Glutamatergic neuron (in vitro differentiated cells): ENCODE data around the gene AFM. TPM values are rescaled to one million over a fixed set of nuclear protein-coding genes. Genes with fewer than 3 reads are reported as not detected.
A peak's percentile ranks its signal among the peaks of the same experiment; 100 is the strongest.

ENCODE experiments used
- DNase-seq: peaks from one replicate; pipeline ENCODE4 v3.0.0; 2022
- H3K27ac Mint-ChIP-seq: one replicate; pipeline ENCODE4 v1.8.0; 2020; ENCODE audit warnings: mild to moderate bottlenecking, mixed read lengths, inconsistent platforms; ENCODE audit not compliant: unreplicated experiment
- H3K27me3 Mint-ChIP-seq: one replicate; pipeline ENCODE4 v1.8.0; 2020; ENCODE audit warnings: mild to moderate bottlenecking, moderate library complexity, mixed read lengths, inconsistent platforms; ENCODE audit not compliant: unreplicated experiment
- H3K36me3 Mint-ChIP-seq: one replicate; pipeline ENCODE4 v1.8.0; 2020; ENCODE audit warnings: mild to moderate bottlenecking, mixed read lengths, inconsistent platforms; ENCODE audit not compliant: unreplicated experiment
- H3K4me1 Mint-ChIP-seq: one replicate; pipeline ENCODE4 v1.8.0; 2020; ENCODE audit warnings: mild to moderate bottlenecking, low read depth, mixed read lengths, inconsistent platforms; ENCODE audit not compliant: unreplicated experiment
- H3K4me3 Mint-ChIP-seq: one replicate; pipeline ENCODE4 v1.8.0; 2020; ENCODE audit warnings: mild to moderate bottlenecking, mixed read lengths, inconsistent platforms; ENCODE audit not compliant: unreplicated experiment
- H3K9me3 Mint-ChIP-seq: one replicate; pipeline ENCODE4 v1.8.0; 2020; ENCODE audit warnings: mild to moderate bottlenecking, moderate library complexity, mixed read lengths, inconsistent platforms; ENCODE audit not compliant: unreplicated experiment
- CTCF ChIP-seq: fragments of 200-600 bp; sonication (generic); IDR thresholded peaks from one replicate; pipeline ENCODE4 v1.5.0; 2021; ENCODE audit not compliant: partially characterized antibody, unreplicated experiment
- total RNA-seq: library from RNA; stranded (reverse); fragmentation: NEBNext Ultra II Directional; extraction: Animal tissue kit (Norgen Biotek cat#: 25700); gene quantifications from one replicate; pipeline ENCODE4 v1.2.1, GENCODE V29; 2021; ENCODE audit not compliant: unreplicated experiment

The AFM gene
- total RNA-seq, 1 donor from 2014 or later = not detected

GRCh38 chr4:73443224-73443623 lies 38.3 kb upstream of the AFM start:
- Mint-ChIP-seq H3K27me3 (no peaks in the 10 kb centered on the region), H3K4me1 (peaks cover 2% of the 10 kb centered on the region), H3K9me3 (no peaks in the 10 kb centered on the region), H3K4me3 (no peak overlapping the region), H3K27ac (no peak overlapping the region), H3K36me3 (no peaks in the 10 kb centered on the region)
- DNase-seq = no peak
- no peak for TF ChIP-seq CTCF

GRCh38 chr4:73445383-73446335 lies 35.9 kb upstream of the AFM start:
- Mint-ChIP-seq H3K36me3 (no peaks in the 10 kb centered on the region), H3K27ac (no peak overlapping the region), H3K4me1 (peaks cover 2% of the 10 kb centered on the region), H3K4me3 (no peak overlapping the region), H3K27me3 (no peaks in the 10 kb centered on the region), H3K9me3 (no peaks in the 10 kb centered on the region)
- peak; percentile 18 for DNase-seq
- TF ChIP-seq CTCF = no peak

GRCh38 chr4:73446336-73446938 lies 35.1 kb upstream of the AFM start:
- no peak for DNase-seq
- TF ChIP-seq CTCF = peak; percentile 74
- H3K27ac Mint-ChIP-seq = no peak overlapping the region
- no peaks in the 10 kb centered on the region for H3K36me3 Mint-ChIP-seq
- no peaks in the 10 kb centered on the region for H3K9me3 Mint-ChIP-seq
- peaks cover 4% of the 10 kb centered on the region for H3K4me1 Mint-ChIP-seq
- no peaks in the 10 kb centered on the region for H3K27me3 Mint-ChIP-seq
- no peak overlapping the region for H3K4me3 Mint-ChIP-seq

- Mint-ChIP-seq H3K4me3 (no peak overlapping the region), H3K27me3 (no peaks in the 10 kb centered on the region), H3K27ac (no peak overlapping the region), H3K4me1 (peaks cover 11% of the 10 kb centered on the region), H3K9me3 (no peaks in the 10 kb centered on the region), H3K36me3 (no peaks in the 10 kb centered on the region)
- TF ChIP-seq CTCF = no peak
- no peak for DNase-seq
Measured at GRCh38 chr4:73447671-73448070, 33.9 kb upstream of the AFM start.
